HG02678 (cell line): Measurements from ENCODE around the gene WIPF1.

ENCODE experiments used
- ATAC-seq: cut with Tn5 transposase; IDR thresholded peaks from one replicate; pipeline ENCODE4 v1.9.1; 2021; ENCODE audit warnings: mild to moderate bottlenecking, moderate library complexity; ENCODE audit not compliant: unreplicated experiment

The WIPF1 gene

GRCh38 chr2:174623106-174623637 lies 25.6 kb upstream of the WIPF1 start:
- peak; percentile 35 for ATAC-seq

GRCh38 chr2:174621323-174621722 lies 23.7 kb upstream of the WIPF1 start:
- ATAC-seq: no peak

GRCh38 chr2:174618179-174618578 lies 20.6 kb upstream of the WIPF1 start:
- ATAC-seq: no peak

- ATAC-seq: no peak
Observed at GRCh38 chr2:174617718-174618117, 20.1 kb upstream of the WIPF1 start.

- no peak for ATAC-seq
Observed at GRCh38 chr2:174617120-174617519, 19.5 kb upstream of the WIPF1 start.

- ATAC-seq: peak; percentile 44
Observed at GRCh38 chr2:174615871-174616436, 18.4 kb upstream of the WIPF1 start.

- ATAC-seq: no peak
Observed at GRCh38 chr2:174614261-174614660, 16.7 kb upstream of the WIPF1 start.

GRCh38 chr2:174613531-174613930 lies 15.9 kb upstream of the WIPF1 start:
- ATAC-seq: no peak

GRCh38 chr2:174612970-174613369 lies 15.4 kb upstream of the WIPF1 start:
- no peak for ATAC-seq

GRCh38 chr2:174611854-174612253 lies 14.2 kb upstream of the WIPF1 start:
- peak; percentile 23 for ATAC-seq

GRCh38 chr2:174611006-174611405 lies 13.4 kb upstream of the WIPF1 start:
- ATAC-seq: no peak

GRCh38 chr2:174610243-174610995 lies 12.8 kb upstream of the WIPF1 start:
- ATAC-seq: no peak

GRCh38 chr2:174609261-174609660 lies 11.7 kb upstream of the WIPF1 start:
- no peak for ATAC-seq

- peak; percentile 49 for ATAC-seq
Observed at GRCh38 chr2:174608866-174609214, 11.2 kb upstream of the WIPF1 start.

- ATAC-seq: peak; percentile 77
Observed at GRCh38 chr2:174607989-174608865, 10.6 kb upstream of the WIPF1 start.

- no peak for ATAC-seq
Observed at GRCh38 chr2:174607584-174607983, 10.0 kb upstream of the WIPF1 start.

GRCh38 chr2:174606336-174606735 lies 8.7 kb upstream of the WIPF1 start:
- peak; percentile 33 for ATAC-seq

- no peak for ATAC-seq
Observed at GRCh38 chr2:174605687-174606086, 8.1 kb upstream of the WIPF1 start.

- peak; percentile 38 for ATAC-seq
Observed at GRCh38 chr2:174603280-174603679, 5.7 kb upstream of the WIPF1 start.

- no peak for ATAC-seq
Observed at GRCh38 chr2:174602745-174603144, 5.1 kb upstream of the WIPF1 start.

GRCh38 chr2:174600349-174600748 lies 2.7 kb upstream of the WIPF1 start:
- peak; percentile 31 for ATAC-seq
